Loucy (cell line): ENCODE results near the gene MDGA2.
A peak's percentile ranks its signal among the peaks of the same experiment; 100 is the strongest.

Experiments
- EZH2phosphoT487 ChIP-seq: fragments of 200-600 bp; IDR thresholded peaks from 2 replicates; pipeline ENCODE4 v1.6.1; 2018; ENCODE audit warnings: antibody characterized with exemption, mild to moderate bottlenecking, moderate library complexity, borderline replicate concordance
- TF ChIP-seq, protein P1 (sequence below): fragments of 200-600 bp; sonication (generic); conservative IDR thresholded peaks from 2 replicates; pipeline ENCODE4 v1.5.1; 2014; ENCODE audit warnings: mild to moderate bottlenecking, antibody characterized with exemption, low read length

GRCh38 chr14:47207617-47208016 lies 467.8 kb downstream of the MDGA2 start:
- TF ChIP-seq, protein P1, sequence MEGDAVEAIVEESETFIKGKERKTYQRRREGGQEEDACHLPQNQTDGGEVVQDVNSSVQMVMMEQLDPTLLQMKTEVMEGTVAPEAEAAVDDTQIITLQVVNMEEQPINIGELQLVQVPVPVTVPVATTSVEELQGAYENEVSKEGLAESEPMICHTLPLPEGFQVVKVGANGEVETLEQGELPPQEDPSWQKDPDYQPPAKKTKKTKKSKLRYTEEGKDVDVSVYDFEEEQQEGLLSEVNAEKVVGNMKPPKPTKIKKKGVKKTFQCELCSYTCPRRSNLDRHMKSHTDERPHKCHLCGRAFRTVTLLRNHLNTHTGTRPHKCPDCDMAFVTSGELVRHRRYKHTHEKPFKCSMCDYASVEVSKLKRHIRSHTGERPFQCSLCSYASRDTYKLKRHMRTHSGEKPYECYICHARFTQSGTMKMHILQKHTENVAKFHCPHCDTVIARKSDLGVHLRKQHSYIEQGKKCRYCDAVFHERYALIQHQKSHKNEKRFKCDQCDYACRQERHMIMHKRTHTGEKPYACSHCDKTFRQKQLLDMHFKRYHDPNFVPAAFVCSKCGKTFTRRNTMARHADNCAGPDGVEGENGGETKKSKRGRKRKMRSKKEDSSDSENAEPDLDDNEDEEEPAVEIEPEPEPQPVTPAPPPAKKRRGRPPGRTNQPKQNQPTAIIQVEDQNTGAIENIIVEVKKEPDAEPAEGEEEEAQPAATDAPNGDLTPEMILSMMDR: peak; percentile 50
- no peak for TF ChIP-seq EZH2phosphoT487
